Measurements from ENCODE around the gene COA7.

DNA sequence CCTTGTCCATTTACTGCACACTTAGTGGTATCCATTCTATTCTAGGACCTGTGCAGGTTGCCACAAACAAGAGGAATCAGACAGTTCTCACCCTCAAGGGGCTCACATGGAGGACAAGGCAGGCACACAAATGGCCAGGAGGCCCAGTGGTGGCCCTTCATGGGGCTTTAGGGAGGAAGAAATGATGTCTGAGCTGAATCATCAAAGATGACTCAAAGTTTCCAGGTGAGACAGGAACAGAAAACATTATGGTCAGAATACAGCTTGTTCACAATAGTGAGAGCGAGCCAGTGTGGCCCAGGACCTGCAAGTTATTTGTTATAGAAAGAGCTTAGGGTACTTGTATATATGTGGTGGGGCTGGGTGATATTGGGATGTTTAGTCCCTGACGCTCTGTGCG is 38.8 kb downstream of the COA7 start:
- TF ChIP-seq CTCF (IDR thresholded peaks at IDR 0.05) (no peak), POLR2A (IDR thresholded peaks at IDR 0.05) (no peak)

All from testis (tissue), 2 donors.